H7 (cell line): ENCODE measurements around the gene KCNJ10. TPM values are rescaled to one million over a fixed set of nuclear protein-coding genes. Genes with fewer than 3 reads are reported as not detected.
"Not testable (repeated sequence)": the region's sequence is repeated elsewhere in the genome, so short reads cannot be mapped to it uniquely, and the experiment has no call there.

Source experiments
- DNase-seq: peaks from one replicate; pipeline ENCODE4 v3.0.0; 2012
- H3K27me3 ChIP-seq: 2 replicates; pipeline ENCODE4 v1.6.0; 2011; ENCODE audit warnings: mild to moderate bottlenecking, low read length; ENCODE audit not compliant: control insufficient read depth, insufficient read depth
- H3K36me3 ChIP-seq: replicated peaks from 2 replicates; pipeline ENCODE4 v1.5.1; 2011; ENCODE audit warnings: low read length; ENCODE audit not compliant: control insufficient read depth, insufficient read depth
- H3K4me3 ChIP-seq: 2 replicates; pipeline ENCODE4 v1.5.1; 2011; ENCODE audit warnings: low read depth, mild to moderate bottlenecking, control low read depth, low read length, moderate library complexity; ENCODE audit not compliant: insufficient read depth
- total RNA-seq: library from RNA; depleted of rRNA; stranded (reverse); fragments of >200 nt; shearing (Covaris generic); gene quantifications from 2 replicates; pipeline ENCODE4 v1.2.3, GENCODE V29; 2014

The KCNJ10 gene
- total RNA-seq, 1 experiment from 2014 or later = not detected

DNA sequence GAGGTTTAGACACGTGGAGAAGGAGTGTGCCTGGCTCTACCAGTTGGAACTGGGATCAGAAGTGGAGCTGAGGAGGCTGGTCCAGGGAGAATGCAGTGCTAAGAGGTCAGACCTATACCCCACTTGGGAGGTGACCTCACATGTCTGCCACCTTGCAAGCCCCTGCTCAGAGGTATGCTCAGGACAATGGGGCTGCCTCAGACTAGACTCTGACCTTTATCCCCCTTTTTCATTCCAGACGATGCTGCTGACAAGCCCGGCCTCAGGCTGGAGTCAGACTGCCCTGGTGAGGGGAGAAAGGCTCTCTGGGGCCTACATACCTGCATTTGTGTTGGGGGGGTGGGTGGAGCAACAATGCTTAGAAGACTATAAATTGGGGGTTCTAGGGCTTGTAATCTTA lies 5.2 kb downstream of the KCNJ10 start:
- Histone ChIP-seq H3K4me3 (no peak overlapping the region), H3K27me3 (peaks cover 32% of the 10 kb centered on the region), H3K36me3 (no peaks in the 10 kb centered on the region)
- no peak for DNase-seq

DNA sequence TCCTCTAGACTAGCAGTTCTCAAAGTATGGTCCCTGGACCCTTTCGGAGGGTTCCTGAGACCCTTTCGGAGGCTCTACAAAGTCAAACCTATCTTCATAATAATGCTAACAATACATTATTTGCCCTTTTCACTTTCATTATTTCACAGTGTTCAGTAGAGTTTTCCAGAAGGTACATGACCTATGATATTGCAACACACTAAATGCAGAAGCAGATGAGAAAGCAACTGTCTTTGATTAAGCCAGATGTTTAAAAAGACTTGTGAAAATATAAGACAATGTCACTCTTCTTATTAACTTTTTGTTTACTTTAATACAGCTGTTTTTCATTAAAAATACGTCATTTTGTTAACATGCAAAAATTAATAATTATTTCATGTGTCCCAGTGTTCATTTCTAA lies 5.8 kb downstream of the KCNJ10 start:
- H3K27me3 ChIP-seq = peaks cover 28% of the 10 kb centered on the region
- no peak for DNase-seq
- no peaks in the 10 kb centered on the region for H3K36me3 ChIP-seq
- H3K4me3 ChIP-seq = no peak overlapping the region

DNA sequence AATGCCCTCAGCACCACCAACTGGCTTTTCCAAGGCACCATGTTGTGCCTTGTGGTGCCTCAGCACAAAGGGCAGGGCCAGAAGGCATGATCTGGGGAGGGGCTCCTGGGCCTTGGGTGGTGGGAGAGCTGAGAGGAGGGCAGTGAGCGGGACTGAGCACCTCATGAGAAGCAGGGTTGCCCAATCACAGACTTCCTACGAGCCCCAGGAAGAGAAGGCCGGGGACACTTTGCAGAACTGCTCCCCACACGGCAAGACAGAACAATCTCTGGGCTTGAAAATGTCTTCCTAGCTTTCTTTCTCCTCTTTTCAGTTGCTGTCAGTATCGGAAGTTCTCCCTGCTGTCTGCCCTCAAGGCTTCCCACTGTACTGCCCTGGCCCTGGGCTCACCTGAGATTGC lies 6.8 kb downstream of the KCNJ10 start:
- DNase-seq = no peak
- no peak overlapping the region for H3K4me3 ChIP-seq
- peaks cover 18% of the 10 kb centered on the region for H3K27me3 ChIP-seq
- H3K36me3 ChIP-seq = no peaks in the 10 kb centered on the region

GRCh38 chr1:160062230-160062532 lies 7.8 kb downstream of the KCNJ10 start:
- peak; percentile 72 for DNase-seq
- no peaks in the 10 kb centered on the region for H3K36me3 ChIP-seq
- H3K27me3 ChIP-seq = peaks cover 12% of the 10 kb centered on the region; the same call in 1 of the 2 replicates
- H3K4me3 ChIP-seq = no peak overlapping the region

- Histone ChIP-seq H3K36me3 (no peaks in the 10 kb centered on the region), H3K27me3 (peaks cover 8% of the 10 kb centered on the region; the same call in 1 of the 2 replicates), H3K4me3 (no peak overlapping the region)
- DNase-seq = peak; percentile 80
Observed at GRCh38 chr1:160061369-160062229, 8.4 kb downstream of the KCNJ10 start.

GRCh38 chr1:160058087-160058486 lies 11.9 kb downstream of the KCNJ10 start:
- Histone ChIP-seq H3K27me3 (peaks cover 16% of the 10 kb centered on the region; the same call in 1 of the 2 replicates), H3K36me3 (no peaks in the 10 kb centered on the region), H3K4me3 (no peak overlapping the region)
- peak; percentile 53 for DNase-seq

GRCh38 chr1:160056648-160057169 lies 13.3 kb downstream of the KCNJ10 start:
- DNase-seq = no peak
- Histone ChIP-seq H3K4me3 (no peak overlapping the region), H3K27me3 (peaks cover 22% of the 10 kb centered on the region; the same call in 1 of the 2 replicates), H3K36me3 (no peaks in the 10 kb centered on the region)

DNA sequence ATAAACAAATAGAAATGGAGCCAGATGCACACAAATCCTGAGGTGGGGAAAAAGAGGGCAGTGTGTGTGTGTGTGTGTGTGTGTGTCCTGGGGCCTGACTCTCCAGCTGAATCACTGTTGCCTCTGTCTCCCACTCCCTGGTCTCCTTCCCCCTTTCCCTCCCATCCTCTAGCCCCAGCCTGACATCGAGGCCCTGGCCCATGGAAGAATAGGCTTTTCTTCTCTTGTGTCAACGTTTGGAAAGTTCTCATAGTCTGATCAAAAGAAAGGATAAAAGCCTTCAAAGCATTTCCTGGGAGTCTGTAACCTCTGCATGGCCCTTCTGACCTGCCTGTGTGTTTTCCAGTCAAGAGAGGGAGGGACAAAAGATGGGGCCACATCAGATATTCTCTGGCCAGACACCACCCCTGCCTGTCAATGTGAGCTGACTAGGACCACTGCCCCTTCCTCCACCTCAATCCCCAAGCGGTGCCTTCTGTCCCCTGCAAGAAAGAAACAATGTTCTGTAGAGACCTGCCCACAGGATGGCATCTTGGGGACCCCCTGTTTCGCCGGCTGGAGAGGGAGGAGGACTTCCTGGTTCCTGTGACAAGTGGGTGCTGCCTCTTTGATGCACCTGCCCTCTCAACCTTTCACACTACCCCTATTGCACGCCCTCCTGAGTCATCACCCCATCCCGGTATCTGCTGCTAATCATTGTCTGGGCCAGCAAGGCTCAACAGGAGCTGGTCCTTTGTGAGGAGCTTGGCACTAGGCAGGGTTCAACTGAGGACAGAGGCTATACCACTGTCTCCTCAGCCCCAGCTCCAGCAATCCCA lies 16.2 kb downstream of the KCNJ10 start:
- no peak for DNase-seq
- peaks cover 20% of the 10 kb centered on the region; the same call in 1 of the 2 replicates for H3K27me3 ChIP-seq
- no peak overlapping the region for H3K4me3 ChIP-seq
- no peaks in the 10 kb centered on the region for H3K36me3 ChIP-seq

DNA sequence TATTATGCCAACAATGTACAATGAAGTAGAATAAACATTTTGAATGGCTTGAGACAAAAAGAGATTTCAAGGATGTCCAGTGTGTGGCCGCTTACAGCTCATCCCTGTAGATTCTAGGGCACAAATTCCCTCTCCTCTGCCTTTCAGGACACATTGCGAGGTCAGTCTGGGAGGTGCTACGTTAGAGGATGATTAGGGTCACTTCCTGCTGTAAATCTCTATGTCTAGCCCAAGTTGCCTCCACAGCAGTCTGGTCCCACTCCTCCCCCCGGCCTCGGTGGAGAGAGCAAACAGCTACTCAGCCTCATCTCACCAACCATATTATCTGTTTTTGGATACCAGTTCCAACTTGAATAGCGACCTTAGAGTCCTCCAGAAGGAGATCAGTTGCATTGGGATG lies 17.0 kb downstream of the KCNJ10 start:
- DNase-seq = no peak
- Histone ChIP-seq H3K36me3 (no peaks in the 10 kb centered on the region), H3K27me3 (peaks cover 20% of the 10 kb centered on the region; the same call in 1 of the 2 replicates), H3K4me3 (no peak overlapping the region)

DNA sequence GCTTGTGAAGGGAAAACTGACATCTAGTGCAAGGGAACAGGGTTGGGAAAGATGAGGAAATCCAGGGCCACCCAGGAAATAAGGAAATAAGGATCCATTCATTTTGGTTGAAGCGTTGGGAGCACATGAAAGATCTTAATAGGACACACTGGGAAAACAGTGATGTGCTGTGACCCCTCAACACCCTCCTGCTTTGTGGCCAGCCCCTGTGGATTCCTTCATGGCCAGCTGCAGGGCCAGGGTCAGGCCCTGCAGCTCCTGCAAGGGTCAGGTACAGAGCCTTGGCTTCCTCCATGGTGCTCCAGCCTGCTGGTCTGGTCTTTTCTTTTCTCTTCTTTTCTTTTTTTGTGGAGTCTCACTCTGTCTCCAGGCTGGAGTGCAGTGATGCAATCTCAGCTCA lies 19.3 kb downstream of the KCNJ10 start:
- Histone ChIP-seq H3K27me3 (peaks cover 26% of the 10 kb centered on the region; the same call in 1 of the 2 replicates), H3K36me3 (no peaks in the 10 kb centered on the region), H3K4me3 (no peak overlapping the region)
- DNase-seq = no peak

- not testable (repeated sequence) for H3K36me3 ChIP-seq, H3K4me3 ChIP-seq, DNase-seq
- peaks cover 27% of the 10 kb centered on the region; the same call in 1 of the 2 replicates for H3K27me3 ChIP-seq
Observed at GRCh38 chr1:160050182-160050581, 19.8 kb downstream of the KCNJ10 start.

DNA sequence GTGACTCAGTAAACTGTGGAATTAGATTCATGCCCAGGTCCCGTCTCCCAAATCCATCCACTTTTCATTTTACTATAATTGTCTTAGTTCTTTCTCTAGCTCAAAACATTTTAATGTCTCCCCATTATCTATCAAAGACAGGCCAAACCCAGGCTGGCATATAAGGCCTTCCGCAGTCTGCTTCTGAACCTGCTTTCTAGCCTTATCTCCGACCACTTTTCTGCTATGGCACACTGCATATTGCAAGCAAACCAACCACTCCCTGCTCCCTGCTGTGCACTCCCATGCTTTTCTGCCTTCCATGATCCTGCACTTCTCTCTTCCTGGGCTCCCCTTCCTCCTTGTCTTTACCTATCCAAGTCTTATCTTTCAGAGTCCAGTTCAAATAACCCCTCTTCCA lies 20.9 kb downstream of the KCNJ10 start:
- no peak for DNase-seq
- Histone ChIP-seq H3K36me3 (no peaks in the 10 kb centered on the region), H3K27me3 (peaks cover 26% of the 10 kb centered on the region; the same call in 1 of the 2 replicates), H3K4me3 (no peak overlapping the region)

DNA sequence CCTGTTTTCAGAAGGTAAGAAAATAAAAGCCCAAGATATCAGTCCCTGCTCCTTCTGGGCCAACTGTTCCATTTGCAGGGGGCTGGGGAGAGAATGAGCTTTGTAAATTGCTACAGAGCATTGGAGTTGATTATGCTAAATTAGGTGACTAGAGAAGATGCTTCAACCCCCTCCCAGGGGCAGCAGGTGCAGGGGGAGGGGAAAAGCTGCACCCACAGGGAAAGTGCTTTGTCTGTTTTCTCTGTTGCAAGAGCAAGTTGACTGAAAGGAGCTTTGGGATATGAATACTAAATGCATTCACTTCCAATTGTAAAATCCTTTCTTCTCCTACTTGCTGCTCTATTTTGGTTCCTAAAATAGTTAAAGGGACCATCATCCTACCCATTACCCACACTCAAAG lies 21.6 kb downstream of the KCNJ10 start:
- DNase-seq = peak; percentile 57
- Histone ChIP-seq H3K36me3 (no peaks in the 10 kb centered on the region), H3K4me3 (no peak overlapping the region), H3K27me3 (peaks cover 21% of the 10 kb centered on the region; the same call in 1 of the 2 replicates)

GRCh38 chr1:160047111-160047991 lies 22.6 kb downstream of the KCNJ10 start:
- Histone ChIP-seq H3K36me3 (no peaks in the 10 kb centered on the region), H3K27me3 (peaks cover 16% of the 10 kb centered on the region; the same call in 1 of the 2 replicates), H3K4me3 (no peak overlapping the region)
- no peak for DNase-seq
